Prostate gland (tissue), 2 donors: Measurements from ENCODE around the gene NRCAM.

ENCODE experiments used
- POLR2A ChIP-seq: fragments of 450-650 bp; IDR thresholded peaks from one replicate; pipeline ENCODE4 v1.6.1; 2016; ENCODE audit warnings: antibody characterized with exemption, mild to moderate bottlenecking
- POLR2AphosphoS5 ChIP-seq: sonication (generic); formaldehyde crosslinking; IDR thresholded peaks from one replicate; pipeline ENCODE4 v1.6.1; 2017; ENCODE audit warnings: antibody characterized with exemption
- TF ChIP-seq, protein P1 (sequence below), 4 experiments: fragments of 200-600 bp in 2 of 4; fragments of 450-650 bp in 2 of 4; sonication (generic) in 2 of 4; IDR thresholded peaks; 1 replicate in 3 of 4; 2 replicates in 1 of 4; pipeline ENCODE4 v1.5.1; 2016 to 2019; ENCODE audit warnings: antibody characterized with exemption in 4 of 4, mild to moderate bottlenecking in 2 of 4, moderate library complexity in 2 of 4

DNA sequence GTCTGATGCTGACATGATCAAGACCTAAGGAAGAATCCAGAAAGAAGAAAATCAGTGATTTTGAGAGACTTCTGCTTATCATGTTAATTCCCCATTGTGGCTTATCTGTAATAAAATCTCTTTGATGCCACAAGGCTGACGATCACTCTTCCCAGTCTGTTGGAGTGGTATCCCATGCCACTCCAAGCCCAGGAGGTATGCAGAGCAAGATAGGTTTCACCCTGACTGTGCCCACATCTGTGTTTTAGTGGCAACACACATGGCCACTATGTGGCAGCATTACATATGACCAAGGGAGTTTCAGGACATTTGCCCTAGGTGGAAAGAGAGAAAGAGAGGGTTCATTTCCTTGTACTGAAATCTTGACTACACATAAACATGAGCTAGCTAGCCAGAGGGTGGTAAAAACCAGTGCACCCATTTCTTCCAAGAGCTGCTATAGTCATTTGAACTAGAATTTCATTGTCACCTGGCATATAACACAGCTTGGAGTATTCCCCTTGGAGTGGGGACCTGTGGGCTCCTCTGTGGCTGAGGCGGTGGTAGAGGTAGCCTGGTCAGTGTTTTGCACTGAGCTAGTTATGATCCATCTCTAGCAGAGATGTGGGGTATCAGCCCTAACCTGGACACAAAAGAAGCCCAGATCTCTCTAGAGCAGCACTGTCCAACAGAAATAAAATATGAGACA lies 346.9 kb downstream of the NRCAM start:
- TF ChIP-seq POLR2A (no peak), POLR2AphosphoS5 (no peak)
- TF ChIP-seq, protein P1, sequence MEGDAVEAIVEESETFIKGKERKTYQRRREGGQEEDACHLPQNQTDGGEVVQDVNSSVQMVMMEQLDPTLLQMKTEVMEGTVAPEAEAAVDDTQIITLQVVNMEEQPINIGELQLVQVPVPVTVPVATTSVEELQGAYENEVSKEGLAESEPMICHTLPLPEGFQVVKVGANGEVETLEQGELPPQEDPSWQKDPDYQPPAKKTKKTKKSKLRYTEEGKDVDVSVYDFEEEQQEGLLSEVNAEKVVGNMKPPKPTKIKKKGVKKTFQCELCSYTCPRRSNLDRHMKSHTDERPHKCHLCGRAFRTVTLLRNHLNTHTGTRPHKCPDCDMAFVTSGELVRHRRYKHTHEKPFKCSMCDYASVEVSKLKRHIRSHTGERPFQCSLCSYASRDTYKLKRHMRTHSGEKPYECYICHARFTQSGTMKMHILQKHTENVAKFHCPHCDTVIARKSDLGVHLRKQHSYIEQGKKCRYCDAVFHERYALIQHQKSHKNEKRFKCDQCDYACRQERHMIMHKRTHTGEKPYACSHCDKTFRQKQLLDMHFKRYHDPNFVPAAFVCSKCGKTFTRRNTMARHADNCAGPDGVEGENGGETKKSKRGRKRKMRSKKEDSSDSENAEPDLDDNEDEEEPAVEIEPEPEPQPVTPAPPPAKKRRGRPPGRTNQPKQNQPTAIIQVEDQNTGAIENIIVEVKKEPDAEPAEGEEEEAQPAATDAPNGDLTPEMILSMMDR (IDR thresholded peaks at IDR 0.05) = no peak
